ENCODE results near the gene ANKRD55.

DNA sequence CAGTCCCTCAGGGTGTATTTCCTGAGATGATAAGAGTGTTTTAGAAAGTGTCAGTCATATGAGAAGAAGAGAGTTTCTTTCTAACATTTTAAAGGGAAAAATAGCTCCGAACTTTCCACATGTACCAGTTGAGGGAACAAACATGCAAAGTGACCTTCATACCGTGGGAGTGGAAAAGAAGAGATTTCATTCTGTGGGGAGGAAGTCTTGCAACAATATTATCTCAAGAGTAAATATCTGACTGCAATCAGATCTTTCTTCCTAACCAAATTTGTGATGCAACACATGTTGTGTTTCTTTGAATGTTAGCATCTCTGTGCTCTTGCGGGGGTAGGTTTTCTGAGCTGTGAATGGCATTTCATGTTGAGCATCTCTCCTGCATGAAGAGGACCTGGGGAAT is 30.6 kb downstream of the ANKRD55 start:
- TF ChIP-seq, protein P1, sequence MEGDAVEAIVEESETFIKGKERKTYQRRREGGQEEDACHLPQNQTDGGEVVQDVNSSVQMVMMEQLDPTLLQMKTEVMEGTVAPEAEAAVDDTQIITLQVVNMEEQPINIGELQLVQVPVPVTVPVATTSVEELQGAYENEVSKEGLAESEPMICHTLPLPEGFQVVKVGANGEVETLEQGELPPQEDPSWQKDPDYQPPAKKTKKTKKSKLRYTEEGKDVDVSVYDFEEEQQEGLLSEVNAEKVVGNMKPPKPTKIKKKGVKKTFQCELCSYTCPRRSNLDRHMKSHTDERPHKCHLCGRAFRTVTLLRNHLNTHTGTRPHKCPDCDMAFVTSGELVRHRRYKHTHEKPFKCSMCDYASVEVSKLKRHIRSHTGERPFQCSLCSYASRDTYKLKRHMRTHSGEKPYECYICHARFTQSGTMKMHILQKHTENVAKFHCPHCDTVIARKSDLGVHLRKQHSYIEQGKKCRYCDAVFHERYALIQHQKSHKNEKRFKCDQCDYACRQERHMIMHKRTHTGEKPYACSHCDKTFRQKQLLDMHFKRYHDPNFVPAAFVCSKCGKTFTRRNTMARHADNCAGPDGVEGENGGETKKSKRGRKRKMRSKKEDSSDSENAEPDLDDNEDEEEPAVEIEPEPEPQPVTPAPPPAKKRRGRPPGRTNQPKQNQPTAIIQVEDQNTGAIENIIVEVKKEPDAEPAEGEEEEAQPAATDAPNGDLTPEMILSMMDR (tag by site-specific recombination; IDR thresholded peaks at IDR 0.05) = no peak
- no peak for TF ChIP-seq ZNF121 (tag by site-specific recombination; IDR thresholded peaks at IDR 0.05)
- TF ChIP-seq, protein P2, sequence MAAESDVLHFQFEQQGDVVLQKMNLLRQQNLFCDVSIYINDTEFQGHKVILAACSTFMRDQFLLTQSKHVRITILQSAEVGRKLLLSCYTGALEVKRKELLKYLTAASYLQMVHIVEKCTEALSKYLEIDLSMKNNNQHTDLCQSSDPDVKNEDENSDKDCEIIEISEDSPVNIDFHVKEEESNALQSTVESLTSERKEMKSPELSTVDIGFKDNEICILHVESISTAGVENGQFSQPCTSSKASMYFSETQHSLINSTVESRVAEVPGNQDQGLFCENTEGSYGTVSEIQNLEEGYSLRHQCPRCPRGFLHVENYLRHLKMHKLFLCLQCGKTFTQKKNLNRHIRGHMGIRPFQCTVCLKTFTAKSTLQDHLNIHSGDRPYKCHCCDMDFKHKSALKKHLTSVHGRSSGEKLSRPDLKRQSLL (tag by site-specific recombination; IDR thresholded peaks at IDR 0.05) = no peak

All from HEK293 (cell line).